ENCODE data around the gene PEX14. TPM values are rescaled to one million over a fixed set of nuclear protein-coding genes. Genes with fewer than 3 reads are reported as not detected.

Gene PEX14
- total RNA-seq, 1 donor from 2014 or later = 19.2 TPM

GRCh38 chr1:10608690-10609089, 133.9 kb downstream of the PEX14 start:
- no peak for TF ChIP-seq CTCF (conservative IDR thresholded peaks at IDR 0.05; ENCODE audit: low read depth, low read length)
- no peak overlapping the region for H3K4me3 ChIP-seq (ENCODE audit: low read depth, low read length)
- no peak for DNase-seq (ENCODE audit: low read depth)

- DNase-seq (ENCODE audit: low read depth) = no peak
- H3K4me3 ChIP-seq (ENCODE audit: low read depth, low read length) = no peak overlapping the region
- no peak for TF ChIP-seq CTCF (conservative IDR thresholded peaks at IDR 0.05; ENCODE audit: low read depth, low read length)
Observed at GRCh38 chr1:10610901-10611600, 136.3 kb downstream of the PEX14 start.

- DNase-seq (ENCODE audit: low read depth) = no peak
- H3K4me3 ChIP-seq (ENCODE audit: low read depth, low read length) = no peak overlapping the region
- TF ChIP-seq CTCF (conservative IDR thresholded peaks at IDR 0.05; ENCODE audit: low read depth, low read length) = no peak
Observed at GRCh38 chr1:10612436-10613160, 137.8 kb downstream of the PEX14 start.

- no peak for TF ChIP-seq CTCF (conservative IDR thresholded peaks at IDR 0.05; ENCODE audit: low read depth, low read length)
- DNase-seq (ENCODE audit: low read depth) = no peak
Observed at GRCh38 chr1:10613340-10613739, 138.6 kb downstream of the PEX14 start.

GRCh38 chr1:10613861-10614260, 139.1 kb downstream of the PEX14 start:
- H3K4me3 ChIP-seq (ENCODE audit: low read depth, low read length) = no peak overlapping the region
- DNase-seq (ENCODE audit: low read depth) = no peak
- TF ChIP-seq CTCF (conservative IDR thresholded peaks at IDR 0.05; ENCODE audit: low read depth, low read length) = no peak

More at GRCh38 chr1:10613340-10613739, 138.6 kb downstream of the PEX14 start:
- H3K4me3 ChIP-seq (ENCODE audit: low read depth, low read length) = no peak overlapping the region

GRCh38 chr1:10614377-10615225, 139.9 kb downstream of the PEX14 start:
- no peak overlapping the region for H3K4me3 ChIP-seq (ENCODE audit: low read depth, low read length)
- TF ChIP-seq CTCF (conservative IDR thresholded peaks at IDR 0.05; ENCODE audit: low read depth, low read length) = no peak

More at GRCh38 chr1:10614377-10615225, 139.9 kb downstream of the PEX14 start:
- DNase-seq (ENCODE audit: low read depth) = no peak

All from epithelial cell of proximal tubule (primary cell).